OCI-LY7 (cell line): ENCODE data around the gene MCCD1.

Experiments used
- CTCF ChIP-seq: fragments of 200-600 bp; sonication (generic); conservative IDR thresholded peaks from 2 replicates; pipeline ENCODE4 v1.5.1; 2014; ENCODE audit warnings: mild to moderate bottlenecking, antibody characterized with exemption, low read length, moderate library complexity, mixed read lengths
- EZH2phosphoT487 ChIP-seq: fragments of 200-600 bp; sonication (generic); IDR thresholded peaks from 2 replicates; pipeline ENCODE4 v1.6.1; 2018; ENCODE audit warnings: low read depth, borderline replicate concordance, mild to moderate bottlenecking, mixed run types, antibody characterized with exemption, low read length, moderate library complexity, mixed read lengths

- TF ChIP-seq CTCF = no peak
- TF ChIP-seq EZH2phosphoT487 = no peak
Observed at GRCh38 chr6:31513456-31514165, 15.2 kb upstream of the MCCD1 start.
